SU-DHL-6 (cell line): Measurements from ENCODE around the gene KIF18A.
"Not testable (repeated sequence)": the region's sequence is repeated elsewhere in the genome, so short reads cannot be mapped to it uniquely, and the experiment has no call there.

Experiments
- H2AFZ ChIP-seq: fragments of 200-600 bp; sonication (generic); 2 replicates; pipeline ENCODE4 v1.6.1; 2014; ENCODE audit warnings: low read depth, mild to moderate bottlenecking, moderate library complexity, mixed read lengths, antibody characterized with exemption, low read length; ENCODE audit not compliant: severe bottlenecking
- H3F3A ChIP-seq: fragments of 200-600 bp; shearing (Covaris generic); 2 replicates; pipeline ENCODE4 v1.6.0; 2016; ENCODE audit warnings: antibody characterized with exemption, mild to moderate bottlenecking; ENCODE audit not compliant: insufficient read depth
- H3K27ac ChIP-seq: fragments of 200-600 bp; sonication (generic); 2 replicates; pipeline ENCODE4 v1.5.1; 2016; ENCODE audit warnings: low read depth, mild to moderate bottlenecking, low read length, moderate library complexity, mixed read lengths
- H3K27me3 ChIP-seq: fragments of 200-600 bp; sonication (generic), shearing (Covaris generic); 2 replicates; pipeline ENCODE4 v1.6.0; 2014; ENCODE audit warnings: mild to moderate bottlenecking, low read length
- H3K36me3 ChIP-seq: fragments of 200-600 bp; sonication (generic); 2 replicates; pipeline ENCODE4 v1.6.1; 2014; ENCODE audit warnings: mild to moderate bottlenecking, low read length, mixed read lengths
- H3K4me2 ChIP-seq: fragments of 300-600, 200-600 bp; shearing (Covaris generic), sonication (generic); 2 replicates; pipeline ENCODE4 v1.6.0; 2014; ENCODE audit warnings: low read length, low read depth, mild to moderate bottlenecking; ENCODE audit not compliant: poor library complexity, severe bottlenecking
- H3K4me3 ChIP-seq: fragments of 200-600 bp; sonication (generic); 2 replicates; pipeline ENCODE4 v1.5.1; 2014; ENCODE audit warnings: antibody characterized with exemption, low read length, mild to moderate bottlenecking, mixed read lengths; ENCODE audit not compliant: insufficient read depth, poor library complexity, severe bottlenecking
- H3K79me2 ChIP-seq: fragments of 200-600 bp; sonication (generic); 2 replicates; pipeline ENCODE4 v1.6.1; 2014; ENCODE audit warnings: mild to moderate bottlenecking, low read length, moderate library complexity; ENCODE audit not compliant: insufficient read depth
- H3K9ac ChIP-seq: fragments of 200-600 bp; sonication (generic); 2 replicates; pipeline ENCODE4 v1.7.0; 2014; ENCODE audit warnings: mild to moderate bottlenecking, low read length
- H3K9me2 ChIP-seq: fragments of 200-600 bp; sonication (generic); replicated peaks from 2 replicates; pipeline ENCODE4 v1.6.1; 2014; ENCODE audit warnings: low read length; ENCODE audit not compliant: insufficient read depth
- H3K9me3 ChIP-seq: fragments of 200-600 bp; sonication (generic); 2 replicates; pipeline ENCODE4 v1.6.1; 2014; ENCODE audit warnings: low read length, mixed read lengths; ENCODE audit not compliant: insufficient read depth
- H4K20me1 ChIP-seq: fragments of 200-600 bp; sonication (generic); 2 replicates; pipeline ENCODE4 v1.6.1; 2014; ENCODE audit warnings: low read depth, mild to moderate bottlenecking, antibody characterized with exemption, low read length, moderate library complexity, mixed read lengths
- CTCF ChIP-seq: fragments of 200-600 bp; sonication (generic); IDR thresholded peaks from one replicate; pipeline ENCODE4 v1.5.1; 2017; ENCODE audit warnings: antibody characterized with exemption, mild to moderate bottlenecking, low read length, moderate library complexity; ENCODE audit not compliant: insufficient read depth, poor library complexity, severe bottlenecking
- EZH2phosphoT487 ChIP-seq: fragments of 200-600 bp; sonication (generic), shearing (Covaris generic); conservative IDR thresholded peaks from 2 replicates; pipeline ENCODE4 v1.6.1; 2018; ENCODE audit warnings: mild to moderate bottlenecking, antibody characterized with exemption, low read length, moderate library complexity, mixed read lengths

KIF18A gene

DNA sequence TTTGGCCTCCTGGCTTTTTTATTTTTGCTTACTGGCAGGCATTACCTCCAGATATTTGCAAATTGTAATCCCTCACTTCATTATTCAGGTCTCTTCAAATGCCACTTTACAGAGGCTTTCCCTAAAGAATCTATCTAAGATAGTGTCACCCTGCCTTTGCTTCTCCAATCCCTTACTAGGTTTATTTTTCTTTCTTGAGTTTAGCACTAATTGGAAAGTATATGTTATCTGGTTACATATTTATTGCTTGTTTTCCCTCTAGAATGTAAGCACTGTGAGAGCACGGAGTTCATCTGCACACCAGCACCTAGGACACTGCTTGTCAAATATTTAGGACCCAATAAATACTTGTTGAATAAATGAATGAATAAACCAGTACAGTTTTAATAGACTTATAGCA, 3.5 kb downstream of the KIF18A start:
- H3K9me3 ChIP-seq = no peaks in the 10 kb centered on the region
- H3K27ac ChIP-seq = no peak overlapping the region
- no peak overlapping the region for H3K9ac ChIP-seq
- peaks cover 8% of the 10 kb centered on the region for H3F3A ChIP-seq
- H3K79me2 ChIP-seq = peaks cover 94% of the 10 kb centered on the region
- H2AFZ ChIP-seq = no peak overlapping the region
- peaks cover 8% of the 10 kb centered on the region; the same call in 1 of the 2 replicates for H3K36me3 ChIP-seq
- H3K27me3 ChIP-seq = no peaks in the 10 kb centered on the region
- H3K4me2 ChIP-seq = peak overlapping the region; percentile 96
- H3K4me3 ChIP-seq = no peak overlapping the region
- no peaks in the 10 kb centered on the region for H3K9me2 ChIP-seq
- TF ChIP-seq EZH2phosphoT487 (no peak), CTCF (no peak)
- peaks cover 7% of the 10 kb centered on the region; the same call in 1 of the 2 replicates for H4K20me1 ChIP-seq

DNA sequence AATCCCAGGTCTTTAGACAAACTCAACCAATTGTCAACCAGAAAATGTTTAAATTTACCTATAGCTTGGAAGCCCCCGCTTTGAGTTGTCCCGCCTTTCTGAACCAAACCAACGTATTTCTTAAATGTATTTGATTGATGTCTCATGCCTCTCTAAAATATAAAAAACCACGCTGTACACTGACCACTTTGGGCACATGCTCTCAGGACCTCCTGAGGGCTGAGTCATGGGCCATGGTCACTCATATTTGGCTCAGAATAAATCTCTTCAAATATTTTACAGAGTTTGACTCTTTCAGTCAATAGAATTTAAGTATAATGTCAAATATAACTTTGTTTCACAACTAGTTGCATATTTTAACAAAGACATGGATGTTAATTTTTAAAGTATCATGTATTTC, 5.7 kb downstream of the KIF18A start:
- H3K9me2 ChIP-seq, H3K9ac ChIP-seq, H3K4me2 ChIP-seq, H2AFZ ChIP-seq, H3K27ac ChIP-seq, H3K9me3 ChIP-seq, H3F3A ChIP-seq, H3K27me3 ChIP-seq, H3K4me3 ChIP-seq: not testable (repeated sequence)
- Histone ChIP-seq H4K20me1 (peaks cover 11% of the 10 kb centered on the region; the same call in 1 of the 2 replicates), H3K36me3 (peaks cover 13% of the 10 kb centered on the region; the same call in 1 of the 2 replicates), H3K79me2 (peaks cover 99% of the 10 kb centered on the region)

- H2AFZ ChIP-seq = no peak overlapping the region
- peaks cover 28% of the 10 kb centered on the region for H3K36me3 ChIP-seq
- TF ChIP-seq EZH2phosphoT487 (no peak), CTCF (no peak)
- peaks cover 96% of the 10 kb centered on the region for H3K79me2 ChIP-seq
- H3K4me2 ChIP-seq = no peak overlapping the region
- H3F3A ChIP-seq = no peaks in the 10 kb centered on the region; the same call in 1 of the 2 replicates
- H3K4me3 ChIP-seq = no peak overlapping the region
- H3K27me3 ChIP-seq = no peaks in the 10 kb centered on the region
- H3K9ac ChIP-seq = no peak overlapping the region
- no peaks in the 10 kb centered on the region for H3K9me3 ChIP-seq
- no peaks in the 10 kb centered on the region for H3K9me2 ChIP-seq
- 0 out of 2 replicates have a peak, but pooled peaks cover 7% of the 10 kb centered on the region for H4K20me1 ChIP-seq
- no peak overlapping the region for H3K27ac ChIP-seq
These were observed 7.3 kb downstream of the KIF18A start for GRCh38 chr11:28100665-28101064.

DNA sequence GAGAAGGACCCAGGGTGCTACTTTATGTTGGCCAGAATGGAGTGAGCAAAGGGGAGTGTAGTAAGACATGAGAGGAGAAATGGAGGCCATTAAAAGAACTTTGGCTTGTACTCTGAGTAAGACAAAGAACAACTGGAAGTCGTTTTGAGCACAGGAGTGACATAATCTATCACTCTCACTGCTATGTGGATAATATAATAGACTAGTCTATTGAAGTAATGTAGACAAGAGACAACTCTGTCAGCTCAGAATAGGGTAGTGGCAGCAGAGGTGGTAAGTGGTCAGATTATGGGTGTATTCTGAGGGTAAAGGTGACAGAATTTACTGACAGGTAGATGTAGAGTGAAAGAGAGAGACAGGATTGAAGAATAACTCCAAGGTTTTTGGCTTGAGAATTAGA, 8.2 kb downstream of the KIF18A start:
- Histone ChIP-seq H3K4me3 (no peak overlapping the region), H3F3A (no peaks in the 10 kb centered on the region; the same call in 1 of the 2 replicates), H4K20me1 (0 out of 2 replicates have a peak, but pooled peaks cover 4% of the 10 kb centered on the region), H2AFZ (no peak overlapping the region), H3K4me2 (no peak overlapping the region), H3K36me3 (peaks cover 33% of the 10 kb centered on the region), H3K27ac (no peak overlapping the region), H3K9me2 (no peaks in the 10 kb centered on the region), H3K9ac (no peak overlapping the region), H3K27me3 (no peaks in the 10 kb centered on the region), H3K79me2 (peaks cover 96% of the 10 kb centered on the region), H3K9me3 (no peaks in the 10 kb centered on the region)
- TF ChIP-seq EZH2phosphoT487 = no peak
- no peak for TF ChIP-seq CTCF
